ENCODE results near the gene BLCAP.
"Not testable (repeated sequence)": the region's sequence is repeated elsewhere in the genome, so short reads cannot be mapped to it uniquely, and the experiment has no call there.

BLCAP gene

DNA sequence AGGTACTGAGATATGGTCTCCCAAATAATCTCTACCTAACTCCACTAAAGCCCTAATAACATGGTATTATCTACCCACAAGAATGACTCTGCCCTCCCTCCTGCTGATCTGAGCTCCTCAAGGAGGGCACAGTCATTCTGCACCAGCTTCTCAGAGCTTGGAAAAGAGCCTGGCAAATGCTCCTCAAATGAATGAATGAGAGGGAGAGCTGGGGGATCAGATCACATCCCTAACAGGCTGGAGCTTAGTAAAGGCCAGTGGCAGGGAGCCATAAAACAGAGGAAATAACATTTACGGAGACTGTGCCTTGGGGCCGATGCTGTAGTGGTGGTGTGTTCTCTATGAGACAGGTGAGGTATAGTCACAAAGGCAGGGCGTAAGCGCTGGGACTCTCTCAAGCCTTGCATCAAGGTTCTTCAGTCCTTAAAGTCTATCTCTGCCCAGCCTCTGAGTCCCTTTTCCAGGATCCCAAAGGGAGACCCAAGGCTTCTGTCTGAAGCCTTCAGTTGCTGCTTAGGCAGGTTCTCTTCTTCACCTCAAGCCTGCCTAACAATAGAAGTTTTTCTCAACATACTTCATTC lies 13.8 kb downstream of the BLCAP start:
- no peak for DNase-seq

DNA sequence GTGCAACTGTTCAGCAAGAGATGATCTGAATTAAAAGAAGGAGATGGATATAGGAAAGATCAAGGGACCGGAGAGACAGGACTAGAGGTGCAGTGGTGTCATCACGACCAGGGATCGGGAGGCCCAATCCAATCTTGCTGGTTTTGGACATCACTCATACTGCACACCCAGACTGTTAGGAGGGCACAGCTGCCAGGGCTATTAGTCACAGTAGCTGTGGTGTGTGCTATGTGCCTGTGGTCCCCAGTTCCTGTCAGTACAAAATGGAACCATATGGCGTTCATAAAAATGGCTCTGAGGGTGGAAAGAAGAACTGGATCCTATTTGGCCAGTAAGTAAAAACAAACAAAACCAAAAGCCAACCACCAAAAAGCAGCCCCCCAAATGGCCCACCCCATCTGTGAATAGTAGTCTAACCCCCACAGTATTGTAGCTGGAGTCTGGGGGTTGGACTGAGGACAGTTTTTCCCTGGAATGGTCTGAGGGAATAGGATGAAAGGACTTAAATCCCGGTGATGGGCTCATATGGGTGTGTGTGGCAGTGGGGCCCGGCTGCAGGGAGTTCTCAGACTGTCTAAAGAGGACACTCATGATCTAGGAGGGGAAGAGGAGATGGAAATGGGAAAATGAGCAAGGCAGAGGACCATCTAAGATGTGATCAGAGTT lies 15.9 kb downstream of the BLCAP start:
- DNase-seq: no peak

DNA sequence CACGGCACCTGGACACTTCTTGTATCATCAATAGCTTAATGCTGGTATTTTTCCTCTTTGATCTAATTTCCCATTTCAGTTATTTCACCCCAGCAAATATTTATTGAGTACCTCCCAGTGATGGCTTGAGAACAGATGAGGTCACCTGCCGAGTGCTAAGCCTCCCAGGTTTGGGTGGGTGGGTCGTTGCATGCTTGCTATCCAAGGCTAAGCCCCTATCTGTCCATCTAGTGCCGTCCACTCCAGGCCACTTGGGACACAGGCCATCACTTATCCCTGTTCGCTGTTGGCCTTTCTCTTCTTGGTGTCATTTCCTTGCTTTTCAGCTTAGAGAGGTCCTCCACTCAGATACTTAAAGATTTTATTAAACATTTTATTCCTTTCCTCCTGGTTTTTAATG lies 17.4 kb downstream of the BLCAP start:
- DNase-seq: no peak

DNA sequence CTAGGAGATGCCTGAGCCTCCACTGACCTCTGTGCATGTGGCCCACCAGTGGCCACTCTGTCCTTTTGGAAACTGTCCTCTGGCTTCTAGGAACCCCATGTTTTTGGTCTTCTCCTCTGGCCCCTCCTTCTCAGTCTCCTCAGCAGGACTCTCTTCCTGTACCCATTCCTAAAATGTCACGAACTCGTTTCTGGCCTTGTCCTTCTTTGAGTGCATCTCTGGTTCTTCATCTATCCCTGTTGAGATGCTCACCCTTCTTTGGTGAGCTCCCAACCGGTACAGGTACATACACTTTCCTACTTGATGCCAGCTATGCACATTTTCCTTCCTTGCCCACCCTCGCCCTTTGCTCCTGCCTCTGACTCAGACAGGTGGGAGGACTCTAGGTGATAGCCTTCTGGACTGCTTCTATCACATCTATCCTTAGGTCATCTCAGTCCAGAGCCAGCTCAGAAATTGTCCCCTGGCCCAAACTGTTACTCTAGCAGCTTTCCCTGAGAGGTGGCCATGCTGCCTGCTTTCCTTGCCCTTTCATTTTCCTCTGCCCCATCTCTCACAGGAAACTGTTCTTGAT lies 21.4 kb downstream of the BLCAP start:
- no peak for DNase-seq

DNA sequence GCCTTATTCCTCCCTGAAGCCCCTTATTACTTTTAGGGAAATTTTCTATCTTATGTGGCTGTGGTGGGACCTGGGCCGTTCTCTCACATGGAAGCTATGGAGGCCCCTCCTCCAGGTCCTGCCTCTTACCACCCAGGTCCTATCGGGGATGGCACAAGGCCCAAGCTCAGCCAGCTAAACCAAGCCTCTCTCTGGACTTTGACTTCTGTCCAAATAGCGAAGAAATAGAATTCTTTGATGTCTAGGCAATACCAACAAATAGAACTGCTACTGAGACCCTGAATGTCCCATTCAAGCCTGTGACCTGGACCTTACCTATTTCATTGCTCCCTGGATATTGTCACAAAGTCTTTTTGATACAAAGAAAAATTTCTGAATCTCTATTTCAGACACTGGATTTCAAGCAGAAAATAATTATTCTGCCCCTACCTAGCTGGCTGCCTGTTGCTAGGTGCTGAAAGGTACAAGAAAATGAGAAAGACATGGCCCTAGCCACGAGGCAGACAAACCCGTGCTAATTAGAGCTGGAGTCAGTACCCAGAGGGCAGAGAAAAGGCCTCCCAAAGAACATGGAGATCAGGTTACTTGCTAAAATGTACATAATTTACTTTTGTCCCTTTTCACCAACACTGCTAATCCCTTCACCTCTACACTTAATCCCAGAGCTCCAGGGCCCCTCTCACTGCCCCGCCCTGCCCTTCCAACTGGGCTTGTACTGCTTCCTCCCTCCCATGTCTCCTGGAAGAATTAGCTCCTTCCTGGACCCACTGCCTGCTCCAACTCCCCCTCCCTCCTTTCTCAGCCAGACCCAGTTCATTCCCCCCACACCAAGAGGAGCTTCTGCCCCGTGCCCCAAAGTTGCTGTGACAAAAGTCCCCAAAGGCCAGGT lies 22.2 kb downstream of the BLCAP start:
- no peak for DNase-seq

DNA sequence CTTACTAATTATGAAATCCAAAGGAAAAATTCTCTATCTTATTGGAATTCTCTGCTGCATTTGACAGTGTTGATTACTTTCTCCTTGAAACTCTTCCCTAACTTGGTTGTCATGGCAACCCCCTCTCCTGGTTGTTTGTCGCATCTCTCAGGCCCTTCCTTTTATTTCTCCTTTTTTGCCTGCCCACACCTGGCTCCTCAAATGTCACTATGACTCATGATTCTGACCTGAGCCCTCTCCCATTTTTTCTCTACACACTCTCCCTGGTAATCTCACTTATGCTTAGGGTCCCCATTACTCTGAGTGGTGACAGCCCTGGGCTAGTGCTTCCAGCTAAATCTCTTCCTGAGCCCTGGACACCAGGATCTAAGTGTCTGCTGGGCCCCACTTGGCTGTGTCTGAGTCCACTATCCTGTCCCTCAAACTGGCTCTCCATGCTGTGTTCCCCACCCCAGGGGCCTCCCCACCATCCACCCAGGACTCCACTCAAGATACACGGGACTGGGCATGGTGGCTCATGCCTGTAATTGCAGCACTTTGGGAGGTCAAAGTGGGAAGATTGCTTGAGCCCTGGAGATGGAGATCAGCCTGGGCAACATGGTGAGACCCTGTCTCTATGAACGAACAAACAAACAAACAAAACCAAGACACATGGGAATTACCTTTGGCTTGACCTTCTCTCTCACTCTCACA lies 23.1 kb downstream of the BLCAP start:
- no peak for DNase-seq

DNA sequence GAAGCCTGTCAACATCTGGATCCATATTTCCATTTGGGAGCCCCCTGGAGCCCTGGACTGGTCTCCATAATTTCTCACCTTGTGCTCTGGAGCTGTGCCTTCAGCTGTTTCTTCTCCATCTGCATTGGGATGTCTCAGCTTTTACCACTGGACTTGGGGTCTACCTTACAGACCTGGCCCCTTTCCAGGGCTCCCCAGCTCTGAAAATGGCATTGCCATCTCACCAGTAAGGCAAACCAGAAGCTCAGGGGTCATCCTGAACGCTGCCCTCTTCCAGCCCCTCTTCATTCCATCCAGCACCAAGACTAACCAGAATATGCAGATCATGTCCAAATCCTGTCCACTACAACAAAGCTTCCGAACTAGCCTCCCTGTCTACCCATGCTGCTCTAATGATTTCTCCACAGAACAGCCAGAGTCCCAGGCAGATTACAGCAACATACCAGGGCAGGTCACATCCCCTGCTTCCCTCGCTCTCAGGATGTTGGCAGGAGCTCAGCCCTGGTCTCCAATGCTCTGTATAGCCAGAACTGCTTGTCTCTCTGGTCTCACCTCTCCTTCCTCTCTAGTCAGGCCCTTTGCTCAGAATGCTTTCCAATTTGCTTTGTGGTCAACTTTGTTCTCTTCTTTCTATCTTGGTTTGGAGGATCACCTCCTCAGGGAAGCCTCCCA lies 24.3 kb downstream of the BLCAP start:
- no peak for DNase-seq

DNA sequence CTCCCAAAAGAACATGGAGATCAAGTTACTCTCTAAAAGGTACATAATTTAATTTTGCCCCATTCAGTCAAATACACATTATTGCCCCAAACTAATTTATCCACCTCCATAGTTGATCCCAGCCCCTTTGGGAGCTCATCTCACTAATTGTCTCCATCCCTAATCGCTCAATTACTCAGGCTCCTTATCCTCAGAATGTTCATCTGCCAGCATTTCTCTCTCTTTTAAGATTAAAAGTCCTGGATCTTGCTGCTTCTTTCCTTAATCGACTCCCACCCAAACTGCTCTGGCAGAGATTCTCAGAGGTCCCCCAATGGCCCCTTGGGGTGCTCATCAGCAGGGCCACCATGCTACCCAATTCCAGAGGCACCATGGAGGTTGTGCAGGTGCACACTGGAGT lies 25.0 kb downstream of the BLCAP start:
- DNase-seq: no peak

DNA sequence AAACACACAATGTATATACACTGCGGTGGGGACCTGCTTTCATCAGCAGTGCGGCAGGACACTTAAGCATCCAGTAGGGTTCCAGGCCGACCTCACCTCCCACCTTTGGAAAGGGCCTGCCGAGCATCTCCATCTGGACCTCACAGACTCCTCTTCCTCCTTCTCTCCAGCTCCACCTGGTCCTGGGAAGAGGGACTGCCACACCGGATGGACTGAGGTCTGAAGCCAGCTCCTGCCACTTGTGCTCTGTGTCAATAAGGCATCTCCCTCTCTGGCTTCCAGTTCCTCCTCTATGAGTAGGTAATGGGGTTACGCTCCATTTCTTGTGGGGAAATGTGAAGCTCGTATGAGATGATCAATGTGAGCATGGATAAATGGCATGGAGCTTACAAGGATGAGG lies 25.7 kb downstream of the BLCAP start:
- DNase-seq: no peak

DNA sequence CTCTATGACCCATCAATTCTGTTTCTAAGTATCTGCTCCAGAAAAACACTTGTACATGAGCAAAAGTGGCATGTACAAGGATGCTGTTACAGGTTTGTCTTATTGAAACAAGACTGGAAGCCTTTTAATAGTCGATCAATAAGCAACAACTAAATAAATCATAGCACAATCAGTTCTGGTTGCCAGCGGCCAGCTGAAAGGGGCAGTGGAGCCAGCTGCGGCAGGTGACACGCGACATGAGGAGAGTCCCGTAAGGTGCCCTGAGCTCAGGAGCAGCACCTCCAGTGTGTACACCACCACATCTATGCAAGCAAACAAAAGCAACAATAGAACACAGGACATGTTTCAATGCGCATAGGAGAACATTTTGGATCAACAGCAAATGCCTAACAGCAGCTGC lies 27.4 kb downstream of the BLCAP start:
- DNase-seq: no peak

DNA sequence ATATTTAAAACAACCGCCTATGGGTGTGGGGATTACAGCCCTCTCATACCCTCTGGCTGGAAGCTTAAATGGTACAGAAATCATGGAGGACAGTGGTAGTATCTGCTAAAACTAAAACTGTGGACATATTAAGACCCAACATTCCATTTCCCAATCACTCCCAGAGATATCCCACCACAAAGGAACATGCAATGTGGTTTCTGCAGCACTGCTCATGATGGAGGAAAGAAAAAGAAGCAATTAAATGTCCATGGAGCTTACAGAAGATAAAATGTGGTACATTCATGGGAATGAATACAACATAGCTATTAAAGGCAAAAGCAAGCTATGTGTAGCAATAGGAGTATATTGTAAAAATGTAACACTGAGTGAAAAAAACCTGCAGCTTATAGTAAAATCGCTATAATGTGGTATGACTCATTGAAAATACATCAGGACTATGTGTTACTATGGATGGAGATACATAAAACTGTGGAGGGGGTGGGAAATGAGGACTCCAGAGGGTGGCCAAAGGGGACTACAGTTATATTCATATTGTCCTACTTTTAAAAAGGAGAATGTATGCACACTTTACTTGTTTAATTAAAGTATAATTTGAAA lies 29.5 kb downstream of the BLCAP start:
- no peak for DNase-seq

DNA sequence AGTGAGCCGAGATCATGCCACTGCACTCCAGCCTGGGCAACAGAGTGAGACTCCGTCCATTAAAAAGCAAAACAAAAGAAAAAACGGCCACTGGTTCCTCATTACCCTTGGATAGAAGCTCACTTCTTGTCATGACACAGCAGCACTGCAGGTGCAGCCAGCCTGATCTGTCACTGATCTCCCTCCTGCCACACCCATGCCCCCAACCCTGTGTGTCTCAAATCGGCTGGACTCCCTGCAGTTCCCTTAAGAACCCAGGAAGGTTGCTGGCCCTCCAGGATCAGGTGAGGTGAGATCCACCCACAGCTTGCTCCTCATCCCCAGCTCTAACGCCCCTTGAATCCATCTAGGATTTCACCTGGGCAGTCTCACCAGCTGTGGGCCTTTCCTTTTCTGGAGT lies 32.9 kb downstream of the BLCAP start:
- no peak for DNase-seq

DNA sequence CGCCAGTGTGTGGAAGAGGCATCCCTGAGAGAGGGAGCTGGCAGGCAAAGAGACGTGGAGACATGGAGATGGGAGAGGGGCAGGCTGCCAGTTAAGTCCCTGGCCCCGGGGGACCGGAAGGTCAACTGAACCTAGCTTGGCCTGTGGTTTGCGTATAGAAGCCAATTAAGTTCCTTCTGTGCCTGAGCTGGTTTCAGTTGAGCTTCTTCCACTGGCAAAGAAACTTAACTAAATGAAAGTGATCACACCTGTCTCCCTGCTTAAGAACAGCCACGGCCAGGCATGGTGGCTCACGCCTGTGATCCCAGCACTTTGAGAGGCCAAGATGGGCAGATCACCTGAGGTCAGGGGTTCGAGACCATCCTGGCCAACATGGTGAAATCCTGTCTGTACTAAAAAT lies 33.4 kb downstream of the BLCAP start:
- no peak for DNase-seq

DNA sequence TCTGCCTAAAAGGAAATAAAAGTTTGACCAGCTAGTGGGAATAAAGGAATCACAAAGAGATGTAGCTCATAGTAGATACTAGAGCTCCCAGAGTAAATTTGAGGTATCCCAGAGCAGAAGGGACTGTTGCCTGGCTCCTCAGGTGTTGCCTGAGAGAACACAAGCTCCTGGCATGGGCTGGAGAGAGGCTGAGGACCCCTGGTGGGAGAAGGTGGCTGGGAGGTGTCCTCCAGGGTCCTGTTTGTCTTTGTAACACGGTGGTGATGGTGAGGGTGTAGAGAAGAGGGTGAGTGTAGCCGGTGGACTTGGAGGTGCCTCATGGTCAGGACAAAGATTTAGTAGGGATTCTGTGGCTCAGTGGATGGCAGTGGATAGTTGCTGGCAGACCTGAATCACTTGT lies 34.7 kb downstream of the BLCAP start:
- DNase-seq: no peak

DNA sequence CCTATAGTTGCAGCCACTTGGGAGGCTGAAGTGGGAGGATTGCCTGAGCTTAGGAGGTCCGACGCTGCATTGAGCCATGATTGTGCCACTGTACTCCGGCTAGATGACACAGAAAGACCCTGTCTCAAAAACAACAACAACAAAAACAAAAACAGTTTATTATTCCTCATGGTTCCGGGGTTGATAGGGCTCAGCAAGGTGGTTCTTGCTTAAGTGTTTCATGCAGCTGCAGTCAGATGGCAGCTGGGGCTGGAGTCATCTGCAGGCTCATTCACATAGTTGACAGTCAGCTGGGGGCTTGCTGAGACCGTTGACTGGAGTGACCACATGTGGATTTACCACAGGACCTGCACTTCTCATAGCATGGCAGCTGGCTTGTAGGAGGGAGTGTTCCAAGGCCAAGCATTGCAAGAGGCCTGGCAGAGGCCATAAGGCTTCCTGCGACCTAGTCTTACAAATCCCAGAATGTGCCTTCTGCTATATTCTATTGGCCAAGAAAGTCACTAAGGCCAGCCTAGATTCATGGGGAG lies 35.5 kb downstream of the BLCAP start:
- DNase-seq: no peak

DNA sequence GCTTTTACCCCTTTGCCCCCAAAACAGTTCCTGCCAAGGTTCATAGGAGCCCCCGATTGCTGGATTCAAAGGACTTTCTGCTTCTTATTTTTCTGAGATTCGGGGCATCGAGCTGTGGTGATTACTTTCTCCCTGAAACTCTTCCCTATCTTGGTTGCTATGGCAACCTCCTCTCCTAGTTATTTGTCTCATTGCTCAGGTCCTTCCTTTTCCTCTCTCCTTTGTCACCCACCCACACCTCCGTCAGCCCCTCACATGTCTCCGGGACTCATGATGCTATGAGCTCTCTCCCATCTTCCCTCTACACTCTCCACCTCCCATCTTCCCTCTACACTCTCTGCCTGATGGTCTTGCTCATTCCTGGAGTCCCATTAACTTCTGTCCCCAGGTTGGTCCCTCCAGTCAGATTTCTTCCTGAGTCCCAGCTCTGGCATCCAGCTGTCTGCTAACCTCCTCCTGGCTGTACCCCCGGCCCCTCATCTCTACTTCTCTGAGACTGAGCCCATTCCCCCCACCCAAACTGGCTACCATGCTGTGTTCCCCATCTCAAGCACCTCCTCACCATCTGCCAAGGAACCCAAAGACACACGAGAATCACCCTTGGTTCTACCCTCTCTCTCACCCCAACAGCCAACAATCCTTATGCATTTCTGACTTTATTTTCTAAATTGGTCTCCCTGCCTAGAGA lies 36.9 kb downstream of the BLCAP start:
- no peak for DNase-seq

DNA sequence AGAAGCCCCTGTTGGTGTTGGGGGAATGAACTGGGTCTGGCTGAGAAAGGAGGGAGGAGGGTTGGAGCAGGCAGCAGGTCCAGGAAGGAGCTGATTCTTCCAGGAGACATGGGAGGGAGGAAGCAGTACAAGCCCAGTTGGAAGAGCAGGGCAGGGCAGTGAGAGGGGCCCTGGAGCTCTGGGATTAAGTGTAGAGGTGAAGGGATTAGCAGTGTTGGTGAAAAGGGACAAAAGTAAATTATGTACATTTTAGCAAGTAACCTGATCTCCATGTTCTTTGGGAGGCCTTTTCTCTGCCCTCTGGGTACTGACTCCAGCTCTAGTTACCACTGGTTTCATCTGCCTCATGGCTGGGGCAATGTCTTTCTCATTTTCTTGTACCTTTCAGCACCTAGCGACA lies 41.5 kb downstream of the BLCAP start:
- DNase-seq: not testable (repeated sequence)

DNA sequence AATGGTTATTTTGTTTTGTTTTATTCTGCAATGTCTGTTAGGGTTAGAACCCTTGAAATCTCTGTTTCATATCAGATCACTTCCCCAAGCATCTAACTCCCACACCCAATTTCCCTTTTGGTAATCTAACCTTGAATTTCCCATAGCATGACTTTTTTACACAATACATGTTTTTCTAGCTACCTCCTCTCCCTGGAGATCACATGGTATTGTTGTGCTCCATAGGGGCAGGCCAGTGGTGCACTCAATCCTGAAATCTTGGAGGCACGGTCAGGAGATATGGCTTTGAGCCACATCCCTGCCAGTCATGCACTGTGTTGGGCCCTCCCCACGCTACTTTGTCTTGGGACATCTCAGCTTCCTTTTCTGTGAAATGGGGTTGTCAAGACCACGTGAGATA lies 43.3 kb downstream of the BLCAP start:
- DNase-seq: no peak

DNA sequence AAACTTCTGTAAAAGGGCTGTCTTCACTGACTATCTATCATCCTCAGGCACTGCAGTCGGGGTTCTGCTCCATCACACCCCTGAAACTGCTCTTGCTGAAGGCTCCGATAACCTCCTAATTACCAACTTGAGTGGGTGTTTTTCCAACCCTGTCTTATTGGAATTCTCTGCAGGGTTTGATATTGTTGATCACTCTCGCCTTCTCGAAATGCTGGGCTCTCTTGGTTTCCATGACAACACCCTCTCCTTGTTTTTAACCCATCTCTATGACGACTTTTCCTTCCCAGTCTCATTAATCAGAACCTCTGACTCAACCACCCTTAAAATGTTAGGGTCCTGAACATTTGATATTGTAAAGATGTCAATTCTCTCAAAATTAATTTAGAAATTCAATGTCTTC lies 46.1 kb downstream of the BLCAP start:
- no peak for DNase-seq

DNA sequence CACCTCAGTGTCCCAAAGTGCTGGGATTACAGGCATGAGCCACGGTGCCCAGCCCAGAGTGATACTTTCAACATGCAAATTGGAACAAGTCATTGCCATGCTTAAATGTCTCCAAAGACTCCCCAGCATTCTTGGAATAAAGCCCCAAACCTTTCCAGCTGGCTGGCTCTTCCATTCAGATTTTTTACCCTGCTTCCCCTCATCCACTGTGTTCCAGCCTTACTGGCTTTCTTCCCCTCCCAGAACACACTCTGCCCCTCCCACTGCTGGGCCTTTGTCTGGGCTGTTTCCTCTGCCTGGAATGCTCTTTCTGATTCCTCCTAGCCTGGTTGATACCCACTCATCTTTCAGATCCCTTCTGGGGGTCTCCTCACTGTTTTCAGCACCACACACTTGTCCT lies 46.8 kb downstream of the BLCAP start:
- DNase-seq: no peak

Data from left hindlimb (tissue), 1 donor.